ENCODE data around the gene DHX57. TPM values are rescaled to one million over a fixed set of nuclear protein-coding genes. Genes with fewer than 3 reads are reported as not detected.
A peak's percentile ranks its signal among the peaks of the same experiment; 100 is the strongest.

DHX57 gene
- total and polyA plus RNA-seq, 2 experiments from 2014 or later: 14.7 to 23.0 TPM

DNA sequence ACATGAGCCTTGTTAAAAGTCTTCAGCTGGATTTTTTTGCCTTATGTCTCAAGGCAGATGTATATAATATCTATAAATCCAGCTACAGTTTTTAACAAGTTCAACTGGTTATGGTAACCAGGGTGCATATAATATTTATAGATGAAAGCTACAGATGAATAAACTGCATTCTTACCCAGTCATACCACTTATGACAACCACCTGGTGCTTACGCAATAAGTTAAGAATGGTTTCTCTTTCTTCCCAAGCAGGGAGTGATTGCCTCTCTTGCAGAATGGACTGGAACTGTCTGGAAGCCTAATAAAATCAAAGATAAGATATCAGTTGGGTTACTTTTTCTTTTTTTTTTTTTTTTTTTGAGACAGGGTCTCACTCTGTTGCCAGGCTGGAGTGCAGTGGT, 19.6 kb downstream of the DHX57 start:
- no peak for TF ChIP-seq CTCF (IDR thresholded peaks at IDR 0.05; ENCODE audit: low read depth, low read length)

DNA sequence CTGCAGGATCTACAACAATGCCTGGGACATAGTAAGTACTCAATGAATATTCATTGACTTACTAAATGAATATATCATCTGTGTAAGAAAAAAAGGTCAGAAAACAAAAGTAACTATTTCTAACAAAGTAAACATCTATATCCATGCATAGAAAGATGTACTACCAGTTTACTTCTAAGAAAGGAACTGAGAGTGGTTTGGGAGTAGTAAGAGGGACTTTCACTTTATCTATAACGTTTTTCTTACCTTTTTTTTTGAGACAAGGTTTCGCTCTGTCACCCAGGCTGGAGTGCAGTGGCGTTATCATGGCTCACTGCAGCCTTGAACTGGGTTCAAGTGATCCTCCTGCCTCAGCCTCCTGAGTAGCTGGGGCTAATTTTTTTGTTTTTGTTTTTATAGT, 25.7 kb downstream of the DHX57 start:
- Histone ChIP-seq H3K4me1 (ENCODE audit: low read depth) (no peaks in the 10 kb centered on the region), H3K27me3 (no peaks in the 10 kb centered on the region), H3K36me3 (peaks cover 39% of the 10 kb centered on the region), H3K27ac (no peak overlapping the region), H3K4me3 (no peak overlapping the region), H3K9me3 (ENCODE audit: low read depth) (no peaks in the 10 kb centered on the region)
- no peak for DNase-seq (ENCODE audit: low read depth in 1 of 2, low spot score in 1 of 2)
- no peak for TF ChIP-seq CTCF (IDR thresholded peaks at IDR 0.05; ENCODE audit: low read depth, low read length)

More for the DNA sequence above, 19.6 kb downstream of the DHX57 start:
- Histone ChIP-seq H3K27ac (no peak overlapping the region), H3K27me3 (no peaks in the 10 kb centered on the region), H3K4me1 (ENCODE audit: low read depth) (no peaks in the 10 kb centered on the region), H3K4me3 (no peak overlapping the region), H3K36me3 (peaks cover 49% of the 10 kb centered on the region), H3K9me3 (ENCODE audit: low read depth) (no peaks in the 10 kb centered on the region)
- DNase-seq (ENCODE audit: low read depth in 1 of 2, low spot score in 1 of 2): peak in 1 of 2 donors; percentile 36

GRCh38 chr2:38836791-38837190, 38.9 kb downstream of the DHX57 start:
- no peaks in the 10 kb centered on the region for H3K9me3 ChIP-seq (ENCODE audit: low read depth)
- no peaks in the 10 kb centered on the region for H3K4me1 ChIP-seq (ENCODE audit: low read depth)
- no peak for TF ChIP-seq CTCF (IDR thresholded peaks at IDR 0.05; ENCODE audit: low read depth, low read length)
- DNase-seq (ENCODE audit: low read depth in 1 of 2, low spot score in 1 of 2): no peak
- H3K27ac ChIP-seq: no peak overlapping the region
- H3K27me3 ChIP-seq: no peaks in the 10 kb centered on the region
- H3K4me3 ChIP-seq: no peak overlapping the region
- peaks cover 19% of the 10 kb centered on the region for H3K36me3 ChIP-seq

DNA sequence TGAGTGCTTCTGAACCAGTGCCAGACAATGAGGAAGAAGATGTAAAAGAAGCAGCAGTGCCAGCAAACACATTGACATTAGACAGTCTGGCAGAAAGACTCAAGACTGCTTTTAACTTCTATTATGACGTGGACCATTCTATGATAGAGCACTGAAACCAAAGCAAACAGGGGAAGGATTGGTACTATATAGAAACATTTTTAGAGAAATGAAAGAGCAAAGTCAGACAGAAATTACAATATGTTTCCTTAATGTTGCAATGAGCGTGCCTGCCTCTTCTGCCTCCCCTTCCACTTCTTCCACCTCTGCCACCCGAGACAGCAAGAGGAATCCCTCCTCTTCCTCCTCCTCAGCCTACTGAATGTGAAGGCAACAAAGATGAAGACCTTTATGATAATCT, 39.7 kb downstream of the DHX57 start:
- no peaks in the 10 kb centered on the region for H3K9me3 ChIP-seq (ENCODE audit: low read depth)
- no peaks in the 10 kb centered on the region for H3K27me3 ChIP-seq
- no peaks in the 10 kb centered on the region for H3K4me1 ChIP-seq (ENCODE audit: low read depth)
- no peak for TF ChIP-seq CTCF (IDR thresholded peaks at IDR 0.05; ENCODE audit: low read depth, low read length)
- peaks cover 14% of the 10 kb centered on the region for H3K36me3 ChIP-seq
- no peak for DNase-seq (ENCODE audit: low read depth in 1 of 2, low spot score in 1 of 2)
- H3K4me3 ChIP-seq: no peak overlapping the region
- no peak overlapping the region for H3K27ac ChIP-seq

- H3K4me3 ChIP-seq: no peak overlapping the region
- DNase-seq (ENCODE audit: low read depth in 1 of 2, low spot score in 1 of 2): peak; percentile 39 to 42
- TF ChIP-seq CTCF (IDR thresholded peaks at IDR 0.05; ENCODE audit: low read depth, low read length): peak; percentile 43
- no peaks in the 10 kb centered on the region for H3K4me1 ChIP-seq (ENCODE audit: low read depth)
- no peaks in the 10 kb centered on the region for H3K27me3 ChIP-seq
- no peak overlapping the region for H3K27ac ChIP-seq
- H3K9me3 ChIP-seq (ENCODE audit: low read depth): no peaks in the 10 kb centered on the region
- peaks cover 16% of the 10 kb centered on the region for H3K36me3 ChIP-seq
Measured at GRCh38 chr2:38835015-38835601, 40.6 kb downstream of the DHX57 start.
